GOT3 (cell line): ENCODE measurements around the gene MED31.
"Not testable (repeated sequence)": the region's sequence is repeated elsewhere in the genome, so short reads cannot be mapped to it uniquely, and the experiment has no call there.

Source experiments
- DNase-seq: peaks from one replicate; lab custom pipeline; 2025; ENCODE audit warnings: mixed read lengths; lab: John Stamatoyannopoulos, UW

Gene MED31

GRCh38 chr17:6677158-6677831 lies 25.9 kb upstream of the MED31 start:
- no peak for DNase-seq

- DNase-seq, result no peak
Observed at GRCh38 chr17:6676802-6677157, 25.4 kb upstream of the MED31 start.

- DNase-seq, result no peak
Observed at GRCh38 chr17:6675201-6675825, 23.9 kb upstream of the MED31 start.

DNA sequence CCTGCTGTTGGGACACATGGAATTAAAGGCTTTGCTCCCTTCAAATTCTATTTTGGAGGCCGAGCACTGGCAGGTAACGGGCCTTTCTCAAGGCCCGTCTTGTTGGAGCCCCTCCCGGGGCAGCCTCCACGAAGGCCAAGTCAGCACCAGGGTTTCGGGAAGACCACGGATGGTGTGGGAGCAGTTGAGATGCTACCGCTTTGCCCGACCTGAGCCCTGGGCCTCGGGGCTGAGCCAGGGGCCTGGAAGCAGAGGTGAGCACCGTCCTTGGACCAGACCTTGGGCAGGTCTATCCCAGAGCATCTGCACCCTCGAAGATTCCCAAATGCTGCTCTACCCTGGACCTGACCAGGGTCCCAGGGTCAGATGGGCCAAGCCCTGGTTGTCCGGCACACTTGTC lies 23.2 kb upstream of the MED31 start:
- DNase-seq, result no peak

DNA sequence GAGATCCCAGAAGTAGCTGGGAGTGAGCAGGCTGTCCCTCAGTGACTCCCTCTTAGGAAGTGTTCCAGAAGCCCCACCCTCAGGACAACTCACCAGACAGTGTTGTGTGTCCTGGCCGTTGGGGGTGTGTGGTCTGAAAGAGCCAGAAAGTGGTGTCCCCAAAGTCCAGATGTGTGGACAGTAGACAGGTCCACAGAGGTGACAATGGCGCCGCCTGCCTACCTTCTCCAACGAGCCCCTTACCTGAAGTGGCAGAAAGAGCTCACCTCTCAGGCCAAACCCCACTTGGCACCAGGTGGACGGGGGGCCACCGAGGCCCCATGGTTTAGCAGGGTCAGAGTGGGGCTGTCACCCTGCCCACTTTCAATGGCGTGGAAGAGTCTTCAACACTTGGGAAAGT lies 20.0 kb upstream of the MED31 start:
- no peak for DNase-seq

GRCh38 chr17:6670999-6671398 lies 19.6 kb upstream of the MED31 start:
- DNase-seq, result no peak

DNA sequence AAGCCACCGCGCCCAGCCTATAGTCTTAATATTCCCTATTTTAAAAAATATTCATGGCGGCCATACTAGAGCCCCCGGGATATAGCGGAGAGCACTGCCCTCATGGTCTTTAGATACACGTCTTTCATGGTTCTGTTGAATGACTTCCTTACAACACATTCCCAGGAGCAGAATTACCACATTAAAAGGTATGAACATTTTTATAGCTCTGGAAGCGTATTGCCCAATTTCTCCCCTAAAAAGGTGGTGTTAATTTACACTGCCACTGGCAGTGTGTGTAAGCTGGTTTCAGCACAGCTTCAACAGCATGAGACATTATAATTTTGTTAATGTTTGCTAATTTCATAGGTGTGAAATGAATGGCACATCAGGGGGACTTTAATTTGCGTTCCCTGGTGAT lies 19.2 kb upstream of the MED31 start:
- no peak for DNase-seq

DNA sequence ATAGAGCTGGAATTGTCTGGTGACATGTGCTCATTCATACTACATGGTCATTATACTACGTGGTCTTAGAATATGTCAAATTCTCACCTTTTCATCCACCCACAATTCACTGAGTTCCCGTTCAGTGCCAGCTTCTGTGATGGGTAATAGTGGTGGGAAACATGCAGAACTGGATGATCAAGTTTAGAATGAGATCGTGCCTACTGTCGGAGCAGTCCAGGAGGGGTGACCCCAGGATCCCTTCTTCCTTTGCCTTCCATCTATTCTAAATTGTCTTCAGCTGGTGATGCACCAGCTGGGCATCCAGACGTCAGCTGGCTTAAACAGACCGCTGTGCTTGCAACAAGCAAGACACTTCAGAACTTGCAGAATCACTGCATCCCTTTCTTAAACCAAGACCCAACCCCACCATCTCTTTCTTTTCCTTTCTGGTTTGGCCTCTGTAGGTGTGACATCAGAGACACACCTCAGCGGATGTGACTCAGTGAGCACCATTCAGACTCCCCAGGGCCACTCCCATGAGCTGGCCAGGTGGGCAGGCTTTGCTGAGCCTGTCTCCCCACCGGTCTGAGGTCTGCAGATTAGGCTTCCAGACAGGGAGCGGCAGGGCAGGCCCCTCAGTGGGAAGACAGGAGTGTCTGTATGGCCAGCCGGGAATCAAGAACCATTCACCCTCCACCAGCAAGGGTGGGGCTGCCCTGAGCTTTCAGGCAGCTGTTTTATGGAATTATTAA lies 18.2 kb upstream of the MED31 start:
- DNase-seq, result no peak

DNA sequence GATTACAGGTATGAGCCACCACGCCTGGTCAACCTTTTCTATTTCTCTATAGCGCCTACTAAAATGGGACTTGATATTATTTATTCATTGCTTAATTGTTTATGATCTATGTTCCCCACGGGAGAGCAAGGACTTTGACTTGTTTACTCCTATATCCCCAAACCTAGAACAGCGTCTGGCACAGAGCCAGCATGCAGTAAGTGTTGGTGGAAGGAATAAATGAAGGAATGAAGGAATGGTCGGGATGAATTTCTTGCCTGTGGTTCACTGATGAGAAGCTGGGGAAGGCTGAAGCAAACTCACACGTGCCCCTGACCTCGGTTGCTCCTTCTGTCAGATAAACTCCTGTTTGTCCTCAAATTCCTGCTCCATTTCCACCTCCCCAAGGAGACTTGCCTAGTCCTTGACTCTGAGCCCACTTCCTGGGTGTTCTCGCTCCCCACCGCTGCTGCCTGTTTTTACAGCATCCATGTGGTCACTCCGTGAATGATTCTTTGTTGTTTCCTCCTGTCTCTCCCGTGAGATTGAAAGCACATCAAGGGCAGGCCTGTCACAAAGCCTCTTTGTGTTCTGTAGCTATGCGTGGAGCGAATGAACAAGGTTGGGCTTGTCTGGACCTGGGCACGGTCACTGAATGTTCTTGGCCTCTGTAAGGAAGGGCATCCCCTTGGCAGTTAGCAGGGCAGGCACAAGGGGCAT lies 17.5 kb upstream of the MED31 start:
- DNase-seq, result no peak

GRCh38 chr17:6668219-6668618 lies 16.8 kb upstream of the MED31 start:
- no peak for DNase-seq

DNA sequence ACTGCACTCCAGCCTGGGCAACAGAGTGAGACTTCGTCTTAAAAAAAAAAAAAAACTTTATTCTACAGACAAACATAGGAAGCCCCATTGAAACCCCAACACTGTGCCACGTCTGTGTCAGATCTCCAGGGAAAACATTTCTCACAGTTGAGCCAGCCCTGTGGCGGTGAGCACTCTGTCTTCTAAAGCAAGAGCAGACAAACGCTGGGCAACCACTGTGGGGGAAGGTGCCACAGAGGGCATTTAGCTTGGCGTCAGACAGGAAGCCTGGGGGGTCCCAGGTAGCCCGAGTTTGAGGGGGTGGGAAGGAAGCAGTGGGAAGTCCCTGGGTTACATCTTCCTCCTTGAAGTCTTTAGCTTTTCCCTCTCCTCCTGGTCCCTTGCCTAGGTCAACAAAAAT lies 16.1 kb upstream of the MED31 start:
- no peak for DNase-seq

DNA sequence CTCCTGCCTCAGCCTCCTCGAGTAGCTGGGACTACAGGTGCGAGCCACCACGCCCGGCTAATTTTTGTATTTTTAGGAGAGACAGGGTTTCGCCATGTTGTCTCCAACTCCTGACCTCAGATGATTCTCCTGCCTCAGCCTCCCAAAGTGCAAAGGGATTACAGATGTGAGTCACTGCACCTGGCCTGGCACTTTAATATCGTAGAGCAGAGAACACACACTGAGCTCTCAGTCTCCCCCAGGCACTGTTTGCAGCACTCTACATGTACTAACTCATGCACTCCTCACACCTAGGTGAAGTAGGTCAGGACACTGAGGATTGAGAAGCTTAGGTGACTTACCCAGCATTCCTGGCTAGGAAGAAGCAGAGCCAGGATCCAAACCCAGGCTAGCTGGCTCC lies 15.2 kb upstream of the MED31 start:
- DNase-seq, result no peak

DNA sequence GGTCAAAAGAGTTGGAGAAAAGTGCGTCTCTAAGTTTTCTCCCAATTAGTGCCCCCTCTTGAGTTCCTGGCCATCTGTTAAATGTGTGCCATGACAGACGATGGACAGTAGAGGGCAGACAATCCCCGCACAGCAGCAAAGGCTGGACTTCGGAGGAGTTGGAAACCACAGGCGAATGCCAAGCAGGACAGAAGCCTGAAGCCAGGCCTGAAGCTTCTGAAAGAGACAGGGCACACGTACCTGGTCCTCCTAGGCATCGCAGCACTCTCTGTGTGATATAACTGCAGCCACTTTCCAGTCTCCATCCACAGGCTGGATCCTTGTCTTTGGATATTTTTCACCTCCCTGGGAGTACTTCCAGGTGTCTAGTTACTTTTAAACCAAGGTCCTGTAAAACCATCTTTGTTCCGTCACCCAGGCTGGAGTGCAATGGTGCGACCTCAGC lies 14.7 kb upstream of the MED31 start:
- DNase-seq, result peak; percentile 14

- DNase-seq, result not testable (repeated sequence)
Observed at GRCh38 chr17:6663200-6663599, 11.8 kb upstream of the MED31 start.

- DNase-seq, result no peak
Observed at GRCh38 chr17:6661464-6661848, 10.1 kb upstream of the MED31 start.

DNA sequence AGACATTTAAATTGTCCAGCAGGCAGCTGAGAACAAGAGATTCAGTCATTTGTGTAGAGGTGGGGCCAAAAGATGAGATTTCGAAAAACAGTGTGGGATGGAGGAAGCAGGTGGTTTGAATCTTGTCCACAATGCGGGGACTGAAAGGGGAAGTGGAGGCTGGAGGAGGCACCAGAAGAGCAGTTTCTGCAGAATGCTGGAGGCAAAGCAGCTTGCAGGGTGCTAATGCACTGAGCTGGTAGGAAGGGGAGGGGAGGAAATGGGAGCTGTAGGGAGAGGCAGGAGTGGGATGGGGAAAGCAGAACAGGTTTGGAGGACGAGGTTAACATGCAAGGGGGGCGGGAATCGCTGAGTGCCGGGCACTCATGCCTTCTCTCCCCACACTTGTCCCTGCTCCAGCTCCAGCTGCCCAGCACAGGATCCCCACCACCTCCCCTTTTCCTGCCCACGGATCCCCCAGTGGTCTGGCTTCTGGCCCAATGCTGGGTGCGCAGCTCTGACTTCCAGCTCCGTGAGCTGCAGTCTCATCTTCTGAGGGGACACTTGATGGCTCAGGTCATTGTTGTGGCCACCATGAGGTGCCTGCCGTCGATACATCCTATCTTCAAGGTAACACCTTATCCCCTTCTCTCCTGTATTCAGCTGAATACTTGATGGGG lies 9.5 kb upstream of the MED31 start:
- no peak for DNase-seq

GRCh38 chr17:6660101-6660500 lies 8.7 kb upstream of the MED31 start:
- DNase-seq, result no peak

DNA sequence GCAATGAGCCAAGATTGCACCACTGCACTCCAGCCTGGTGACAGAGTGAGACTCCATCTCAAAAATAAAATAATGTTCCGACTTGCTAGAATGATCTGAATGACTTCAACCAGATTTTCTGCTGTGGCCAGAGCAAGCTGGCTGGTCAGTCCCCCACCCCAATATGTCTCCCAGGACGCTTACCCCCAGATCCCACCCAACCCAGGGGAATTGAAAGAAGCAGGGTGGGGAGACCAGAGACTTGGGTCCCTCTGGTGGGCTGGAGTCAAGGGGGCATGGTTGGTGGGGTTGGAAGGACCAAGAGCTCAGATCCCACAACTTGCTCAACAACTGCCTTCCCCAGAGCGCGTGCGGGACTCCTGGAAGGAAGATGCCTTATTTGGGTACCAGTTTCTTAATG lies 7.0 kb upstream of the MED31 start:
- DNase-seq, result not testable (repeated sequence)

DNA sequence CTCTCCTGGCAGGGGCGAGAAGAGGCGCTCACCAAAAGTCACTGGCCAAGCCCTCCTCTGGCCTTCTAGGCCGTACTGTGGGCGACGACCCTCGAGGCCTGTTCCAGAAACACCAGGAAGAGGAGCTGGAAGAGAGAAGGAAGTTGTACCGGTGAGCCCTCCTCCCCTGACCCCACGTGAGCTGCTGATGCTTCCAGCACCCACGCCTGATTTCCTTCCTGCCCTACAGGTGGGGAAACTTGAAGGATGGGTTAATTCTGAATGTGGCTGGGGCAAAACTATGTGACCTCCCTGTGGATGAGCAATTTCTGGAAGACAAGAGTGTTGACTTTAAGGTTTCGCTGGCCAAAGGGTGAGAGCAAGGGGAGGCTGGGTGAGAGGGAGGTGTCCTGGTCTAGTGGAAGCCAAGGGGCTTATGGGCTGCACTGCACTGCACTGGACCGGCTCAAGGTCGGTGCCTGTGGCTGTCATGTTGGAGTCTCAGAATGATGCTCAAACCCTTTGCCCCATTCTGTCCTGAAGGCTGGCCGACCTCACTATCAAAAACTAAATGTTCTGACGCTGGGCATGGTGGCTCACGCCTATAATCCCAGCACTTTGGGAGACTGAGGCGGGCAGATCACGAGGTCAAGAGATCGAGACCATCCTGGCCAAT lies 6.4 kb upstream of the MED31 start:
- DNase-seq, result no peak

GRCh38 chr17:6656797-6657632 lies 5.6 kb upstream of the MED31 start:
- DNase-seq, result not testable (repeated sequence)
